ENCODE data around the gene WDR27.

The WDR27 gene

GRCh38 chr6:169577974-169578373 is 123.9 kb downstream of the WDR27 start:
- H3K4me3 ChIP-seq (ENCODE audit: low read depth in 1 of 2, low read length in 2 of 2): no peak overlapping the region
- no peak overlapping the region for H2AFZ ChIP-seq (ENCODE audit: low read depth, low read length)
- no peaks in the 10 kb centered on the region; the same call in 1 of the 2 replicates for H4K20me1 ChIP-seq (ENCODE audit: insufficient read depth, low read length)
- TF ChIP-seq CTCF (IDR thresholded peaks at IDR 0.05; ENCODE audit: borderline replicate concordance, extremely low read depth, low read length, poor library complexity, severe bottlenecking) (no peak), EZH2 (IDR thresholded peaks at IDR 0.05; ENCODE audit: borderline replicate concordance, low read depth, low read length, severe bottlenecking) (no peak)
- H3K9me3 ChIP-seq (ENCODE audit: insufficient read depth, low read length, severe bottlenecking): no peaks in the 10 kb centered on the region
- H3K4me2 ChIP-seq (ENCODE audit: insufficient read depth, low read length): no peak overlapping the region
- no peaks in the 10 kb centered on the region for H3K27me3 ChIP-seq (ENCODE audit: insufficient read depth, low read length, poor library complexity)
- no peak overlapping the region for H3K9ac ChIP-seq (ENCODE audit: low read depth, low read length)
- no peaks in the 10 kb centered on the region for H3K79me2 ChIP-seq (ENCODE audit: insufficient read depth, low read length)
- DNase-seq: no peak
- no peak overlapping the region for H3K27ac ChIP-seq (ENCODE audit: low read length)
- H3K36me3 ChIP-seq (ENCODE audit: insufficient read depth, low read length): no peaks in the 10 kb centered on the region
- no peaks in the 10 kb centered on the region for H3K4me1 ChIP-seq (ENCODE audit: insufficient read depth, low read length)
- ATAC-seq (ENCODE audit: insufficient read depth, low read depth): no peak

GRCh38 chr6:169577236-169577635 is 124.6 kb downstream of the WDR27 start:
- no peaks in the 10 kb centered on the region for H3K9me3 ChIP-seq (ENCODE audit: insufficient read depth, low read length, severe bottlenecking)
- H3K9ac ChIP-seq (ENCODE audit: low read depth, low read length): no peak overlapping the region
- H4K20me1 ChIP-seq (ENCODE audit: insufficient read depth, low read length): no peaks in the 10 kb centered on the region; the same call in 1 of the 2 replicates
- H3K27ac ChIP-seq (ENCODE audit: low read length): no peak overlapping the region
- TF ChIP-seq CTCF (IDR thresholded peaks at IDR 0.05; ENCODE audit: borderline replicate concordance, extremely low read depth, low read length, poor library complexity, severe bottlenecking) (no peak), EZH2 (IDR thresholded peaks at IDR 0.05; ENCODE audit: borderline replicate concordance, low read depth, low read length, severe bottlenecking) (no peak)
- DNase-seq: no peak
- H3K27me3 ChIP-seq (ENCODE audit: insufficient read depth, low read length, poor library complexity): no peaks in the 10 kb centered on the region
- no peak for ATAC-seq (ENCODE audit: insufficient read depth, low read depth)
- H3K36me3 ChIP-seq (ENCODE audit: insufficient read depth, low read length): no peaks in the 10 kb centered on the region
- H3K4me1 ChIP-seq (ENCODE audit: insufficient read depth, low read length): no peaks in the 10 kb centered on the region
- no peak overlapping the region for H2AFZ ChIP-seq (ENCODE audit: low read depth, low read length)
- no peak overlapping the region for H3K4me3 ChIP-seq (ENCODE audit: low read depth in 1 of 2, low read length in 2 of 2)
- no peaks in the 10 kb centered on the region for H3K79me2 ChIP-seq (ENCODE audit: insufficient read depth, low read length)
- H3K4me2 ChIP-seq (ENCODE audit: insufficient read depth, low read length): no peak overlapping the region

DNA sequence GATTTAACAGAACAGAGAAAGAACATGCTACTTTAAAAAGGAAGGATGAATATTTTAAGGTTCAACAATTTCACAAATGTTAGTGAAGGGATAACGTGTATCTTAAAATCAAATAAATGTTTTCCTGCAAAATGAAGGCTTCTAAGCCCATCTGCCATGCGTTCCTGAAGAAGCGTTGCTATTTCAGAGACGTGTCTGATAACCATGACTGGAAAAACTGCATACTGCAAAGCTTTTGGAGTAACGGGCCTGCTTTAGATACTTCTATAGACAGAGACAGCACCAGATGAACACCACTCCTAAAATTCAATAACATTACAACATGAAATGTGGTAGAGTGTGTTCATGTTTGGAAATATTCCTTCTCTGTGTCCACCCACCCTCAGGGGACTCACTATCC is 126.0 kb downstream of the WDR27 start:
- no peak for DNase-seq
- Histone ChIP-seq H3K9me3 (ENCODE audit: insufficient read depth, low read length, severe bottlenecking) (no peaks in the 10 kb centered on the region), H4K20me1 (ENCODE audit: insufficient read depth, low read length) (no peaks in the 10 kb centered on the region; the same call in 1 of the 2 replicates), H2AFZ (ENCODE audit: low read depth, low read length) (no peak overlapping the region), H3K4me2 (ENCODE audit: insufficient read depth, low read length) (no peak overlapping the region), H3K27ac (ENCODE audit: low read length) (no peak overlapping the region), H3K9ac (ENCODE audit: low read depth, low read length) (no peak overlapping the region), H3K4me1 (ENCODE audit: insufficient read depth, low read length) (no peaks in the 10 kb centered on the region), H3K36me3 (ENCODE audit: insufficient read depth, low read length) (no peaks in the 10 kb centered on the region), H3K79me2 (ENCODE audit: insufficient read depth, low read length) (no peaks in the 10 kb centered on the region), H3K4me3 (ENCODE audit: low read depth in 1 of 2, low read length in 2 of 2) (no peak overlapping the region), H3K27me3 (ENCODE audit: insufficient read depth, low read length, poor library complexity) (no peaks in the 10 kb centered on the region)
- no peak for TF ChIP-seq CTCF (IDR thresholded peaks at IDR 0.05; ENCODE audit: borderline replicate concordance, extremely low read depth, low read length, poor library complexity, severe bottlenecking)
- no peak for TF ChIP-seq EZH2 (IDR thresholded peaks at IDR 0.05; ENCODE audit: borderline replicate concordance, low read depth, low read length, severe bottlenecking)
- no peak for ATAC-seq (ENCODE audit: insufficient read depth, low read depth)

- TF ChIP-seq EZH2 (IDR thresholded peaks at IDR 0.05; ENCODE audit: borderline replicate concordance, low read depth, low read length, severe bottlenecking) (no peak), CTCF (IDR thresholded peaks at IDR 0.05; ENCODE audit: borderline replicate concordance, extremely low read depth, low read length, poor library complexity, severe bottlenecking) (no peak)
These were observed 126.5 kb downstream of the WDR27 start for GRCh38 chr6:169575365-169575764.

More at GRCh38 chr6:169575365-169575764, 126.5 kb downstream of the WDR27 start:
- H4K20me1 ChIP-seq (ENCODE audit: insufficient read depth, low read length): no peaks in the 10 kb centered on the region; the same call in 1 of the 2 replicates
- no peak for ATAC-seq (ENCODE audit: insufficient read depth, low read depth)
- no peak for DNase-seq
- no peaks in the 10 kb centered on the region for H3K4me1 ChIP-seq (ENCODE audit: insufficient read depth, low read length)
- H3K4me3 ChIP-seq (ENCODE audit: low read depth in 1 of 2, low read length in 2 of 2): no peak overlapping the region
- no peaks in the 10 kb centered on the region for H3K27me3 ChIP-seq (ENCODE audit: insufficient read depth, low read length, poor library complexity)
- no peak overlapping the region for H2AFZ ChIP-seq (ENCODE audit: low read depth, low read length)
- no peaks in the 10 kb centered on the region for H3K79me2 ChIP-seq (ENCODE audit: insufficient read depth, low read length)
- no peaks in the 10 kb centered on the region for H3K9me3 ChIP-seq (ENCODE audit: insufficient read depth, low read length, severe bottlenecking)
- H3K27ac ChIP-seq (ENCODE audit: low read length): no peak overlapping the region
- H3K9ac ChIP-seq (ENCODE audit: low read depth, low read length): no peak overlapping the region
- H3K4me2 ChIP-seq (ENCODE audit: insufficient read depth, low read length): no peak overlapping the region
- H3K36me3 ChIP-seq (ENCODE audit: insufficient read depth, low read length): no peaks in the 10 kb centered on the region

Measured in DND-41 (cell line).